NCI-H1694 treated with DMSO at 0.1 percent for 48 hours (cell line): ENCODE results near the gene ZMIZ1.
"Not testable (repeated sequence)": the region's sequence is repeated elsewhere in the genome, so short reads cannot be mapped to it uniquely, and the experiment has no call there.

ENCODE experiments used
- DNase-seq: peaks from one replicate; lab custom pipeline; 2025; lab: John Stamatoyannopoulos, UW

The ZMIZ1 gene

GRCh38 chr10:79267499-79267898 is 198.7 kb downstream of the ZMIZ1 start:
- no peak for DNase-seq

- no peak for DNase-seq
Observed at GRCh38 chr10:79268161-79268601, 199.4 kb downstream of the ZMIZ1 start.

GRCh38 chr10:79268742-79269141 is 200.0 kb downstream of the ZMIZ1 start:
- no peak for DNase-seq

GRCh38 chr10:79269443-79269842 is 200.7 kb downstream of the ZMIZ1 start:
- DNase-seq: no peak

DNA sequence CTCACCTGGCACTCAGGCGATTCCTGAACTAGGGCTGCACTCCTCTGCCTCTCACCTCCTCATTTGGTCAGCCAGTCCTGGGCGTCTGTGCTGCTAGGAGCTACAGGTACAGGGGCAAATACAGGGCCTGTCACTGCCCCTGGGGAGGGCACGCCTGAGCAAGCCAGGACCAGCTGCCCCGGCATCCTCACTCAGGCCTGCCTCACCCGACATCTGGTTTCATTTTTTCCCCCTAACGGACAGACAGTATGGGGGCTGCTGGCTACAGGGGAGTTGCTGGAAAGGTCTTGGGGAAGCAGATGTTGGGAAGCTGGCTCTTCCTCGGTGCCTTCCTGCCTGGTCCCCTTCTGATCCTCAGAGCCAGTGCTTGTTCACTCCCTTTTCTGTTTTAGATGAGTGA is 201.2 kb downstream of the ZMIZ1 start:
- no peak for DNase-seq

DNA sequence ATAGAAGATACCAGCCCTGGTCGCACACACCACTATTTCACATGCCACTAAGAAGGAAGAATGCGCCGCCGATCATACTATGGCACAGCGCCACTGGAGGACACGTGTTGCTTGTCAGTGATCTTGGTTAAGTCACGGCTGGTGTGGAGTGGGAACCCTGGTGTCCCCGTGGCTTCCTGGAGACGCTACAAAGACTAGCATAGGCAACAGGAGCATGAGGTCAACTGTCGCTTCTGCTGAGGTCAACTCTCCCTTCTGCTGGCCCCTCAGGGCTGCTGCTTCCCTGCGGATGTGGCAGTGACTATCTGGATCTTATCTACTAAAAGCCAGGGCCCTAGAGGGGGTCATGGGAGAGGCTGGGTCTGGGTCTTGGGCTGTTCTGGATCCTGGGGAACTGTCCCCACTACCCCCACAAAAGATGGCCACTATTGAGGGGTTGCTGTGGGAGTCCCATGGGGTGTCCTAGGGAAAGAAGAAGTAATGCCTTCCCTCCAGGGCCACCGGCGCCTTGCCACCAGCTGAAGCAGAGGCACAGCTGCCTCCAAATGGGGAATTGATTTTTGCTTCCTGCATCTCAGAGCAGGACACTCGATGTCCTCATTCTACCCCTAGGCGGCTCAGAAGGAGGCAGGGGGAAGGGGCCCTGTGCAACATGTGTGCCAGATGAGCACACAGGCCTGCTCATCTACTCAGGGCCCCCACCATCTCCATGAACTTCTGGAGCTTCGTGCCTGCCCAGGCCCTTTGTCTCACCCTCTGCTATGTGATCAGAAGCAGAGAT is 201.9 kb downstream of the ZMIZ1 start:
- no peak for DNase-seq

- no peak for DNase-seq
Observed at GRCh38 chr10:79272353-79272752, 203.6 kb downstream of the ZMIZ1 start.

GRCh38 chr10:79273604-79274003 is 204.8 kb downstream of the ZMIZ1 start:
- DNase-seq: no peak

GRCh38 chr10:79274279-79275104 is 205.7 kb downstream of the ZMIZ1 start:
- DNase-seq: peak; percentile 83

DNA sequence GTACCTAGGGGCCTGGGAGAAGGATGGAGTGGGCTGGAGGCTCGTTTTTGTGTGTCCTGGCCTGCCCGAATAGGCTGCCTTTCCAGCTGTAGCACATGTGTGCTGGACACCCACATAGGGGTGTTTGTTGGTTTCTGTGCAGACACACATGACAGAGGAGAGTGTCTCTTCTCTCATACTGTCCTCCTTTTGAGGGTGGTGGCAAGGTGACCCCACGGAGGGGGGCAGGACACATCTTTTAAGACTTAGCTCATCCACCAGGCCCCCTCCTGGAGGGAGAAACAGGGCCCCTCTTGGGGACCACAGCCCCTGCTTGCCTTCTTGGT is 206.3 kb downstream of the ZMIZ1 start:
- DNase-seq: no peak

DNA sequence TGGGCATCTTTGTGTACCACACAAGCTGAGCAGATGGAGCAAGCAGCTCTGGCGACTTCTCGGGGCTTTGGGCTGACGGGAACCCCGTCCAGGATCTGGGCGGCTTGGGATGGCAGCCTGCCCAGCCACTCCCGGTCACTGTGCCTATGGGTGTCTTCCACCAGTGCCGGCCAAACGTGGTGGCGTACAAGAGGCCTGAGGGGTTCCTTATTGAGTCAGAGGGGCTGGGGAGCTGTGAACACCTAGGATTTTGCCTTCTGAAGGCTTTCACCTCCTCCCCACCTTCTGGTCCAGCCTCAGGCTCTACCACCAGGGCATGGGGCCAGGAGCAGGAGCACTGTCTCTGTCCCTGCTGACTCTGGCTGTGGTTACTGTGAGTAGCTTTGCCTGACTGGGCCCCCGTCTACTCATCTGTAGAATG is 206.7 kb downstream of the ZMIZ1 start:
- no peak for DNase-seq

- DNase-seq: no peak
Observed at GRCh38 chr10:79277579-79278269, 209.0 kb downstream of the ZMIZ1 start.

- DNase-seq: not testable (repeated sequence)
Observed at GRCh38 chr10:79279047-79279446, 210.3 kb downstream of the ZMIZ1 start.

DNA sequence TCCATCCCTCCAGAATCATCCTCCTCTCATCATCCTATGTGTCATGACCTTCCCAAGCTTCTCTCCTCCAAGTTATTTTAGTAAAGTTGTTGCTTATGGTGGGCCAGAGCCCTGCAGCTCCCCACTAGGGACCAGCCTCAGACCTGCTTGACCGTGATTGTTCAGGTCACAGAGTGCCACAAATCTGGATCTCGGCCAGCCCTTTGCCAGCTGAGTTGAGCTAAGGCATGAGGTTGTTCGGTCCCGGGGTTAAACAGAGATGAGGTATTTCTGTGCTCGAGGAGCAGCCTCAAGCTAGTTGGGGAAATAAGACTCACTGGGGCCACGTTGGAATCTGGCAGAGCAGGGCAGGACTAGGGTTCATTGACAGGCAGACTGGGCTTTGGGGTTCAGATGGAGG is 212.2 kb downstream of the ZMIZ1 start:
- no peak for DNase-seq

GRCh38 chr10:79282388-79282787 is 213.6 kb downstream of the ZMIZ1 start:
- no peak for DNase-seq

DNA sequence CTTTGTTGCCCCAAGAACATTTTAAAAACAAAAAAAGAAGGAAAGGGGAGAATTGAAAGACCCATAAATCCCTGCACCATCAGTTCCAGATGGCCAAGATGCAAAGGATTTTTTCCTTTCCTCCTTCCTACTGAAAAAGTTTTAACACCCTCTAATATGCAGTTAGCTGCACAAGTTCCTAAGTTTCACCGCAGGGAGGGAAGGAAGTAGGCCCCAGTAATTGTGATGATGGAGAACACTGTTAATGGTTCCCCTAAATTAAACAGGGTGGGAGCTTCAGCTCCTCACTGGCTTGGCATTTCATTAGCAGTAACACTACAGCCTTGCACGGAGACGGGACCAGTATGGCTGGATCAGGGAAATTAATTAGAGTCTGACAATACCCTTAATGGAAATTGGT is 214.8 kb downstream of the ZMIZ1 start:
- DNase-seq: no peak

DNA sequence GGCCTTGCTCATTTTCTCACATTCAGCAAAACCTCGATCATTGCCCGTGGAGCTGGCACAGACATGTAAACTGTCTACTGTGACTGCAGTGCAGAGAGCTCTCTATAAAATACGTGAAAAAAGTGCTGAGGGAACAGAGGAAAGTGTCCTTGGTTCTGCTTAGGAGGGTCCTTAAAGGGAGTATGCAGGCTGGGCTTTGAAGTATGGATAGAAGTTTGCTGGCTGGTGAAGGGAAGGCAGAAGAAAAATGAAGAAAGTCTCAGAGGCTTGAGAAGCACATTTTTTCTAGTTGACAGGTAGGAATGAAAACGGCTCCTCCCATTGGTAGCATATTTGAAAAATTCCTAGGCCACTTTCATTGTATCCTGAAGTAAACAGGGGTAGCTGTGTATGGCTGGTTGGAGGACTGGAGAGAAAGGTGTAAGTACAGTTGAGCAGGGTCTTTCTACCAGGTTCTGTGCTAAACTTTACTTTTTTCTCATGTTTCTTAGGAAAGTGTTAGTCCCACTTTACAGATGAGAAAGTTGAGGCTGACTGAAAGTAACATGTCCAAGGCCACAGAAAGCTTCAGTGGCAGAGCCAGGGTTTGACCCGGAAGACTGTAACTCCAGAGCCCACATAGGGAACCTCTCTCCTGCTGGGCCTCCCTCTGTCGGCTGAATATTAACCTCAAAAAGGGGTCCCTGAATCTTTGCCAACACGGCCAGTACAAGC is 215.5 kb downstream of the ZMIZ1 start:
- no peak for DNase-seq

DNA sequence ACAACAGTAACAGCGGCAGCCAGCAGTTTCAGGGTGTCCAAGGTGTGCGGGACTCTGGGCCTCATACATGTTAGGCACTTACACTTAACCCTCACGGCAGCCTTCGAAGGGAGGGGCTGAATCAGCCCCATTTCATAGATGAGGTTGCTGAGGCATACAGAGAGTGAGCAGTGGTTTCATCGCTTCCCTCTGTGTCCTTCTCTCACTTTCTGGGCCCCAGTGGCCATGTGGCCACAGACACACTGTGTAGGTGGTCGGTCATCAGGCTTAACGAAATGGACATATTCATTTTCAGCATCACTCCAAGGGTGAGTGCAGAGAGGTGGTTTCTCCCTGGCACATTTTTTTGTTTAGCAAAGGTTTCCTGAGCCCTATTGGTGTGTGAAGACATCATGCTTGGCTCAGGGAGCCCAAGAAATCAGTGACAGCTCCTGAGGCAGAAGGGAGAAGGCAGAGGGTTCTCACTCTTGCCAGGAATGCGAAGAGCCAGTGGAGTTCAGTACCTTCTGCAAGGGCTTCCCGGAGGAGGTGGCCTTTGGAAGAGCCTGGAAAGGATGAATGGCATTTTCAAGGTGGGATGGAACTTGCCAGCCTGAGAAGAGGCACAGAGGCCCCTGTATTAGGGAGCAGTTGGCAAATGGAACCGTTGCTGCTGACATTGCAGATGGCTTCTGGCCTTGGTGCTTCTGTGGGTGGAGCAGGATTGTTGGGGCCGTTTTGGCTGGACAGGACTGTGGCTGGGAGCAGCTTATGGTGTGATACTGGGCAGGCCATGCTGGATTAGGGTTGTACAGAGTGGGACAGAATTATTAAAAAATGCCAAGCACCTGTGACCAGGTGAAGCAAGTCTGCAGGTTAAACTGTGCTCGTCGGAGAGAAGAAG is 216.8 kb downstream of the ZMIZ1 start:
- no peak for DNase-seq

DNA sequence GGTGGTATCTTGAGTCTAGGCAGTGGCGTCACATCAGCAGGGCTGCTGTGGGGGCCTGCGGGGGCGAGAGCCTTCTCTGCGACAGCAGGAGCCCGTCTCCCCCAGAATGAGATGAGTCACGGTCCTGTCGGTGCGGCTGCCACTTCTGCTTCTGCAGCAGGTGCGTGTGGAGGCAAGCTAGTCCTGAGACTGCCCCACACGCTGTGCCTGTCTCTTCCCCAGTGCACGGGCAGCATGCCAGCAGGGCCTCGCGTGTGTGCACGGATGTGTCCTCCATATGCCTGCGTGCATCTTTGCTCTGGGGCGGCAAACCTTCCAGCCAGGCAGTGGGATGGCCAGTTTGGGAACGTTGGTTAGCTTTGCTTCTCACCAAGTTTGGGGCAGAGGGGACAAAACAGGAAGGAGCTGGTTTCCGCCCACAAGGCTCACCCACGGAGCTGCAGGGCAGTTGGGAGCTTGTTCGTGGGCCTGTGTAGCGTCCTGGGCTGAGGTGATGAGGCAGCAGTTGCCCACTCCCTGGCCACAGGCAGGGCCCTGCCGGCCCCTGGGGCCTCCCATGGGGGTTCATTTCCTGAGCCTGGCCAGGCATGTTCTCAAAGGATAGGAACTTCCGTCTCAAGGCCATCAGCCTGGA is 217.7 kb downstream of the ZMIZ1 start:
- peak; percentile 57 for DNase-seq

- no peak for DNase-seq
Observed at GRCh38 chr10:79287973-79288723, 219.4 kb downstream of the ZMIZ1 start.
